IMR-90 (cell line): ENCODE measurements around the gene CYTH1. TPM values are rescaled to one million over a fixed set of nuclear protein-coding genes. Genes with fewer than 3 reads are reported as not detected.

ENCODE experiments used
- ATAC-seq: fragments of 200-7000 bp; cut with Tn5 transposase; 2 replicates; pipeline ENCODE4 v1.9.1; 2020; ENCODE audit warnings: low read depth, mild to moderate bottlenecking, moderate library complexity
- BruUV-seq: library from RNA; stranded (reverse); fragments of 400-500 nt; replicated peaks from 2 replicates; lab custom pipeline; 2021; lab: Mats Ljungman, UMichigan
- CTCF ChIA-PET: fragments of 300-600 bp; formaldehyde crosslinking; extraction: SDS; loops from one replicate; lab custom pipeline; 2021; ENCODE audit warnings: antibody characterized with exemption; lab: Yijun Ruan, JAX
- POLR2A ChIA-PET: fragments of 300-600 bp; sonication (Branson Sonifier 250); formaldehyde crosslinking; loops from one replicate; lab custom pipeline; 2022; ENCODE audit warnings: antibody characterized with exemption; ENCODE audit not compliant: unreplicated experiment; lab: Charles Lee
- DNase-seq: peaks from one replicate; pipeline ENCODE4 v3.0.0; 2013
- H2AFZ ChIP-seq: replicated peaks from 2 replicates; pipeline ENCODE3; 2013; ENCODE audit warnings: low read length, mild to moderate bottlenecking; ENCODE audit not compliant: poor library complexity
- H2AK5ac ChIP-seq: 2 replicates; pipeline ENCODE4 v1.6.1; 2013; ENCODE audit warnings: low read depth, low read length, inconsistent platforms
- H2AK9ac ChIP-seq: replicated peaks from 2 replicates; pipeline ENCODE3; 2013; ENCODE audit warnings: mild to moderate bottlenecking, low read depth, low read length, moderate library complexity; ENCODE audit not compliant: poor library complexity
- H2BK120ac ChIP-seq: 2 replicates; pipeline ENCODE4 v1.6.1; 2013; ENCODE audit warnings: low read depth, low read length, inconsistent platforms
- H2BK15ac ChIP-seq: 3 replicates; pipeline ENCODE4 v1.6.1; 2013; ENCODE audit warnings: low read depth, low read length, inconsistent platforms
- H2BK20ac ChIP-seq: 2 replicates; pipeline ENCODE4 v1.6.1; 2013; ENCODE audit warnings: low read depth, mild to moderate bottlenecking, inconsistent platforms, low read length, moderate library complexity
- H2BK5ac ChIP-seq: 2 replicates; pipeline ENCODE4 v1.6.1; 2013; ENCODE audit warnings: mild to moderate bottlenecking, low read depth, low read length, inconsistent platforms; ENCODE audit not compliant: poor library complexity, severe bottlenecking
- H3K14ac ChIP-seq: replicated peaks from 2 replicates; pipeline ENCODE4 v1.6.1; 2013; ENCODE audit warnings: low read depth, low read length, inconsistent platforms
- H3K18ac ChIP-seq: 2 replicates; pipeline ENCODE4 v1.6.1; 2013; ENCODE audit warnings: low read depth, low read length, control low read depth
- H3K23ac ChIP-seq: 2 replicates; pipeline ENCODE4 v1.6.1; 2013; ENCODE audit warnings: low read depth, low read length, inconsistent platforms
- H3K27ac ChIP-seq: 2 replicates; pipeline ENCODE4 v1.5.1; 2013; ENCODE audit warnings: mild to moderate bottlenecking, control low read depth, low read length; ENCODE audit not compliant: insufficient read depth
- H3K27me3 ChIP-seq: 2 replicates; pipeline ENCODE4 v1.6.1; 2013; ENCODE audit warnings: low read length; ENCODE audit not compliant: control insufficient read depth, insufficient read depth
- H3K36me3 ChIP-seq: 2 replicates; pipeline ENCODE4 v1.6.1; 2013; ENCODE audit warnings: low read length, mixed read lengths; ENCODE audit not compliant: control insufficient read depth, insufficient read depth
- H3K4ac ChIP-seq: 2 replicates; pipeline ENCODE4 v1.6.1; 2013; ENCODE audit warnings: low read depth, low read length, inconsistent platforms
- H3K4me1 ChIP-seq: 2 replicates; pipeline ENCODE4 v1.6.1; 2013; ENCODE audit warnings: low read length, mixed read lengths; ENCODE audit not compliant: control insufficient read depth, insufficient read depth
- H3K4me2 ChIP-seq: 2 replicates; pipeline ENCODE4 v1.6.1; 2013; ENCODE audit warnings: low read depth, mild to moderate bottlenecking, control low read depth, low read length, moderate library complexity
- H3K4me3 ChIP-seq: 2 replicates; pipeline ENCODE4 v1.5.1; 2013; ENCODE audit warnings: low read depth, mild to moderate bottlenecking, control low read depth, low read length, moderate library complexity; ENCODE audit not compliant: insufficient read depth
- H3K56ac ChIP-seq: 2 replicates; pipeline ENCODE4 v1.6.1; 2013; ENCODE audit warnings: low read length, inconsistent platforms; ENCODE audit not compliant: insufficient read depth; ENCODE audit errors: extremely low read depth
- H3K79me1 ChIP-seq, 2 experiments: 2 replicates each; pipeline ENCODE4 v1.6.1; 2013; ENCODE audit warnings: low read length in 2 of 2, inconsistent platforms in 1 of 2, low read depth in 1 of 2
- H3K9ac ChIP-seq: 2 replicates; pipeline ENCODE4 v1.6.1; 2013; ENCODE audit warnings: low read depth, low read length, control low read depth
- H3K9me1 ChIP-seq: 2 replicates; pipeline ENCODE4 v1.6.1; 2013; ENCODE audit warnings: low read length, inconsistent platforms; ENCODE audit not compliant: insufficient read depth
- H3K9me3 ChIP-seq: 2 replicates; pipeline ENCODE4 v1.6.1; 2013; ENCODE audit warnings: low read length; ENCODE audit not compliant: control insufficient read depth, insufficient read depth
- H4K20me1 ChIP-seq: 2 replicates; pipeline ENCODE4 v1.6.1; 2013; ENCODE audit warnings: low read length, inconsistent platforms; ENCODE audit not compliant: insufficient read depth
- H4K5ac ChIP-seq: 2 replicates; pipeline ENCODE4 v1.6.1; 2013; ENCODE audit warnings: mild to moderate bottlenecking, low read depth, low read length, control low read depth
- H4K8ac ChIP-seq, 2 experiments: 2 replicates each; pipeline ENCODE4 v1.6.1; 2013; ENCODE audit warnings: low read depth in 2 of 2, low read length in 2 of 2, control low read depth in 1 of 2, inconsistent platforms in 1 of 2
- H4K91ac ChIP-seq: 2 replicates; pipeline ENCODE4 v1.6.1; 2013; ENCODE audit warnings: low read depth, low read length, inconsistent platforms; ENCODE audit not compliant: insufficient read depth
- BHLHE40 ChIP-seq: fragments of 150-350 bp; IDR thresholded peaks from 2 replicates; pipeline ENCODE4 v1.6.1; 2016; ENCODE audit warnings: mild to moderate bottlenecking, low read depth, low read length
- CEBPB ChIP-seq: IDR thresholded peaks from 2 replicates; pipeline ENCODE4 v1.6.1; 2012; ENCODE audit warnings: low read depth, low read length, improper control_type of control experiment
- CHD1 ChIP-seq: IDR thresholded peaks from 2 replicates; pipeline ENCODE4 v1.6.1; 2012; ENCODE audit warnings: low read depth, low read length, improper control_type of control experiment
- ELK1 ChIP-seq: fragments of 150-350 bp; IDR thresholded peaks from 2 replicates; pipeline ENCODE4 v1.6.1; 2016; ENCODE audit warnings: low read depth, mild to moderate bottlenecking, low read length, moderate library complexity, borderline replicate concordance
- MAFK ChIP-seq: IDR thresholded peaks from 2 replicates; pipeline ENCODE4 v1.6.1; 2012; ENCODE audit warnings: low read depth, low read length, improper control_type of control experiment
- MAZ ChIP-seq: IDR thresholded peaks from 2 replicates; pipeline ENCODE4 v1.6.1; 2012; ENCODE audit warnings: low read depth, mild to moderate bottlenecking, low read length, improper control_type of control experiment, moderate library complexity, borderline replicate concordance
- MXI1 ChIP-seq: IDR thresholded peaks from 2 replicates; pipeline ENCODE4 v1.6.1; 2012; ENCODE audit warnings: low read depth, mild to moderate bottlenecking, low read length, moderate library complexity, borderline replicate concordance
- NFE2L2 ChIP-seq: fragments of 150-350 bp; IDR thresholded peaks from 2 replicates; pipeline ENCODE4 v1.6.1; 2016; ENCODE audit warnings: low read depth, mild to moderate bottlenecking, low read length
- POLR2A ChIP-seq: IDR thresholded peaks from 2 replicates; pipeline ENCODE4 v1.6.1; 2012; ENCODE audit warnings: mild to moderate bottlenecking, low read depth, low read length
- RAD21 ChIP-seq: IDR thresholded peaks from 2 replicates; pipeline ENCODE4 v1.6.1; 2012; ENCODE audit warnings: low read length, improper control_type of control experiment
- RCOR1 ChIP-seq: IDR thresholded peaks from 2 replicates; pipeline ENCODE4 v1.6.1; 2012; ENCODE audit warnings: mild to moderate bottlenecking, low read length, improper control_type of control experiment; ENCODE audit not compliant: insufficient replicate concordance
- RFX5 ChIP-seq: IDR thresholded peaks from 2 replicates; pipeline ENCODE4 v1.8.0; 2012; ENCODE audit warnings: low read depth, mild to moderate bottlenecking, low read length, moderate library complexity
- SMC3 ChIP-seq: fragments of 150-350 bp; IDR thresholded peaks from 2 replicates; pipeline ENCODE4 v1.6.1; 2016; ENCODE audit warnings: low read depth, mild to moderate bottlenecking, antibody characterized with exemption, low read length, moderate library complexity
- USF2 ChIP-seq: fragments of 150-350 bp; IDR thresholded peaks from 2 replicates; pipeline ENCODE4 v1.6.1; 2017; ENCODE audit warnings: mild to moderate bottlenecking, antibody characterized with exemption, low read length, low read depth
- WGBS, 2 experiments: methylation state at CpG; one replicate each; pipeline versions ENCODE4 v1.1.5 to v1.1.7; 2013; ENCODE audit warnings: missing lambda C conversion rate in 2 of 2; ENCODE audit not compliant: insufficient read length in 1 of 2; ENCODE audit errors: extremely low coverage in 2 of 2; 5-methylcytosine and 5-hydroxymethylcytosine counted together
- dilution Hi-C: fragments of 300-500 bp; cut with HindIII; formaldehyde crosslinking; loops from one replicate; pipeline ENCODE4 v1.14.3; 2018; ENCODE audit warnings: low sequenced_read_pairs; ENCODE audit not compliant: unreplicated experiment
- in situ Hi-C: fragments of 300-500 bp; cut with MboI; formaldehyde crosslinking; loops from 3 replicates; pipeline ENCODE4 v1.14.3; 2019; ENCODE audit warnings: low sequenced_read_pairs, inconsistent platforms, mixed read lengths
- intact Hi-C: fragments of 100-400 bp; cut with micrococcal nuclease; formaldehyde crosslinking; loops from 2 replicates; pipeline ENCODE4 v1.10.0; 2022
- polyA plus RNA-seq, 3 experiments: library from polyadenylated mRNA; depleted of rRNA; stranded (reverse); fragments of >200 nt; gene quantifications; 2 replicates each; pipeline ENCODE4 v1.2.3, GENCODE V29; 2012; ENCODE audit warnings: low replicate concordance in 1 of 3
- total RNA-seq: library from RNA; depleted of rRNA; stranded (reverse); fragments of >200 nt; gene quantifications from 2 replicates; pipeline ENCODE4 v1.2.3, GENCODE V29; 2012

Gene CYTH1
- total and polyA plus RNA-seq, 2 of the 4 experiments (the other 2 are of a cell fraction), result 7.9 to 12.4 TPM

DNA sequence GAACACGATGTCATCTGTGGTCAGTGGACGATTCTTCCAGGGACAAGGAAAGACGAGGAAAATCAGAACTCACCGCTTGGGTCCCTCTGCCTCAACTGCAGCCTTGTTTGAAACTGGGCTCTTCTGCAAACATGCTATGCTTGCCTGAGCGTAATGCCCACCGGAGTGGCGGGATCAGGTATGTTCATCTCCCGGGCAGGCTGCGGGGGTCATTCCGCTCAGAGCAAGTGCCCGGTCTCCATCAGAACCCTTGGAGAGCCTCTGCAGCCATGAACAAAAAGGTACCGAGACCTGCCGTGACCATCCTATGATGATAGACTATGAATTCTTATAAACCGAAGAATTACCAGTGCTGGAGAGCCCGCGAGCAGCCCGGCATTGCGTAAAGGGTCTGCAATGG, 140.4 kb downstream of the CYTH1 start:
- Histone ChIP-seq H4K8ac (no peak overlapping the region), H2AK5ac (no peak overlapping the region; the same call in 1 of the 2 replicates), H2AFZ (no peak overlapping the region), H3K36me3 (no peaks in the 10 kb centered on the region), H3K23ac (no peak overlapping the region), H3K9ac (no peak overlapping the region), H2AK9ac (no peak overlapping the region), H3K9me1 (0 out of 2 replicates have a peak, but pooled peaks cover 2% of the 10 kb centered on the region), H4K5ac (no peak overlapping the region), H3K14ac (no peak overlapping the region), H2BK20ac (no peak overlapping the region), H4K91ac (no peak overlapping the region), H3K4me1 (no peaks in the 10 kb centered on the region; the same call in 1 of the 2 replicates), H3K4me2 (no peak overlapping the region), H3K27me3 (peaks cover 26% of the 10 kb centered on the region; the same call in 1 of the 2 replicates), H3K18ac (no peak overlapping the region), H3K4ac (no peak overlapping the region), H3K4me3 (no peak overlapping the region), H2BK15ac (no peak overlapping the region), H2BK120ac (no peak overlapping the region), H3K56ac (no peak overlapping the region), H3K27ac (no peak overlapping the region), H2BK5ac (no peak overlapping the region), H3K79me1 (no peaks in the 10 kb centered on the region), H3K9me3 (peaks cover 5% of the 10 kb centered on the region; the same call in 1 of the 2 replicates), H4K20me1 (no peaks in the 10 kb centered on the region)
- dilution Hi-C loops, result no loop called here
- intact Hi-C loops, result no loop called here
- ATAC-seq, result no peak
- BruUV-seq, result no TSS peak
- no peak for DNase-seq
- TF ChIP-seq POLR2A (no peak), SMC3 (no peak), RAD21 (no peak), RFX5 (no peak), CHD1 (no peak), USF2 (no peak), MXI1 (no peak), CEBPB (no peak), MAZ (no peak), NFE2L2 (no peak), ELK1 (no peak), MAFK (no peak), BHLHE40 (no peak), RCOR1 (no peak)
- WGBS, 2 experiments, result 93% methylated on average over 11 of the region's 18 CpGs; no CpG with 5 or more reads in 1 of the 2 experiments
- in situ Hi-C loops, result no loop called here
- POLR2A ChIA-PET, result no interaction called here
- CTCF ChIA-PET, result no interaction called here
